Retinal pigment epithelial cell (primary cell): Measurements from ENCODE around the gene TOP2B.
A peak's percentile ranks its signal among the peaks of the same experiment; 100 is the strongest.

Experiments used
- DNase-seq: peaks from one replicate; pipeline ENCODE4 v3.0.0-alpha.2; 2010; ENCODE audit warnings: low read depth
- H3K4me3 ChIP-seq: 2 replicates; pipeline ENCODE4 v1.5.1; 2011; ENCODE audit warnings: mild to moderate bottlenecking, low read length, control low read depth, moderate library complexity
- CTCF ChIP-seq: conservative IDR thresholded peaks from 2 replicates; pipeline ENCODE4 v1.5.1; 2011; ENCODE audit warnings: low read depth, low read length, control low read depth, inconsistent platforms

Gene TOP2B

GRCh38 chr3:25661694-25662437 lies 2.8 kb downstream of the TOP2B start:
- DNase-seq, result no peak
- peak overlapping the region; percentile 87 for H3K4me3 ChIP-seq

GRCh38 chr3:25658836-25659235 lies 5.9 kb downstream of the TOP2B start:
- TF ChIP-seq CTCF, result no peak
- no peak for DNase-seq
- no peak overlapping the region for H3K4me3 ChIP-seq

More at GRCh38 chr3:25661694-25662437, 2.8 kb downstream of the TOP2B start:
- TF ChIP-seq CTCF, result peak; percentile 23

- no peak for DNase-seq
Observed at GRCh38 chr3:25657293-25657692, 7.4 kb downstream of the TOP2B start.

GRCh38 chr3:25655659-25656058 lies 9.0 kb downstream of the TOP2B start:
- TF ChIP-seq CTCF, result no peak
- no peak overlapping the region for H3K4me3 ChIP-seq
- DNase-seq, result no peak

More at GRCh38 chr3:25657293-25657692, 7.4 kb downstream of the TOP2B start:
- no peak overlapping the region for H3K4me3 ChIP-seq
- no peak for TF ChIP-seq CTCF

- no peak for TF ChIP-seq CTCF
- no peak overlapping the region for H3K4me3 ChIP-seq
- DNase-seq, result no peak
Observed at GRCh38 chr3:25654576-25654975, 10.1 kb downstream of the TOP2B start.

- no peak overlapping the region for H3K4me3 ChIP-seq
- TF ChIP-seq CTCF, result no peak
- no peak for DNase-seq
Observed at GRCh38 chr3:25653322-25653721, 11.4 kb downstream of the TOP2B start.

- no peak for DNase-seq
- H3K4me3 ChIP-seq, result no peak overlapping the region
- TF ChIP-seq CTCF, result no peak
Observed at GRCh38 chr3:25652921-25653320, 11.8 kb downstream of the TOP2B start.
